GM18520 (cell line): ENCODE results near the gene CDKN1A.

Experiments
- ATAC-seq: cut with Tn5 transposase; IDR thresholded peaks from one replicate; pipeline ENCODE4 v1.9.1; 2021; ENCODE audit not compliant: unreplicated experiment

The CDKN1A gene

DNA sequence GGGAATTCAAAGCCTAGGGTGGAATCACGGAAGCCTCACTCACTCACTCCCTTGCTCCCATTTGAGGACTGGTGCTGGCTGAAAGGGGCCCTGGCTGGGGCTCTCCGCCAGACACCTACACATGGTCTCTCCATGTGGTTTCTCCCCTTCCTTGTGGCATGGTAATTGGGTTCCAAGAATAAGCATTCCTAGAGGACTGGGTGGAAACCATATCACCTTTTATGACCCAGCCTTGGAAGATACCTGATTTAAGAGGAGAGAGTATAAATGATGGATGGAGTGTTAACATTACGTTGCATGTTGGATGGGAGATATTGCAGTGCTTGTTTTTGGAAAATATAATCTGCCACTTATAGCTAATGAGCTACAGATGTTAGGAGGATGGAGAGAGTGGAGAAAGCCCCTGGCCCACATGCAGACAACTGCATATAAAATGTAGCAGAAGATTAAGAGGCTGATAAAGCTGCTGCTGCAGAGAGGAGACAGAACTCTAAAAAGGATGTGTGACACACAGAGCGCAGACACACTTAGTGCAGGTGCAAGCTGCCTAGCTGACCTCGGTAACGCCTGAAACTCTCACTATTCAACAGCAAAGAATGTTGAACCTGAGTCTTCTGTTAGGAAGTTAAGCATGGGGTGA is 23.3 kb upstream of the CDKN1A start:
- ATAC-seq, result no peak

DNA sequence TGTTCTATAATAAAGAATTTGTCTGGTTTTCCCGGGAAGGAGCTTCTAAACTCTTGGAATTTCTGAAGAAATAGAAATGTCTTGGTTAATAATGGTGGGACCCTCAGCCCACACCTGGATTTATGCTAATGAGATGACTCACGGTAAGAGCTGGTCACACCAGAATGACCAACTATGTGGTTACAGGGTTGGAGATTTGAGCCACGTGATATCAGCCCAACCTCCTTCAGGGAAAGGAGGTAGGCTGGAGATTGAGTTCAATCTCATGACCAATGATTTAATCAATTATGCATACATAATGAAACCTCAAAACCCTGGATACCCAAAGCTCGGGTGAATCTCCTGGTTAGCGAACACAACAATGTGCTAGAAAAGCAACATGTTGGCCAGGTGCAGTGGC is 22.1 kb upstream of the CDKN1A start:
- no peak for ATAC-seq

DNA sequence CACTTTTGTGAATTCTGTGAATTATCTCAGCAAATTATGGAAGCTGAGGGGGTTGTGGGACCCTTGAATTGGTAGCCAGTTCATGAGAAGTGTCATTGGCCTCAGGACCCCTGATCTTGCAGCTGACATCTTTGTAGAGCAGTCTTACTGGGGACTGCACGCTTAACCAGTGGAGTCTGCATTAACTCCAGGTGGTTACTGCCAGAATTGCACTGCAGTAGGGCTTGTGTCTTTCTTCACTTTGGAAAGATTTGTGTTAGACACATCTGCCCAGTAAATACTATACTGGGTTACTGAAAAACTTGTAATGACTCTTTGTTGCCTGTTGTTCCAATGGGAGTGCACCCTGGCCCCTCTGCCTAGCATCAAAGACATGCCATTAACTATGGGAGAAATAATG is 21.2 kb upstream of the CDKN1A start:
- no peak for ATAC-seq

GRCh38 chr6:36657942-36658544 is 20.5 kb upstream of the CDKN1A start:
- no peak for ATAC-seq

DNA sequence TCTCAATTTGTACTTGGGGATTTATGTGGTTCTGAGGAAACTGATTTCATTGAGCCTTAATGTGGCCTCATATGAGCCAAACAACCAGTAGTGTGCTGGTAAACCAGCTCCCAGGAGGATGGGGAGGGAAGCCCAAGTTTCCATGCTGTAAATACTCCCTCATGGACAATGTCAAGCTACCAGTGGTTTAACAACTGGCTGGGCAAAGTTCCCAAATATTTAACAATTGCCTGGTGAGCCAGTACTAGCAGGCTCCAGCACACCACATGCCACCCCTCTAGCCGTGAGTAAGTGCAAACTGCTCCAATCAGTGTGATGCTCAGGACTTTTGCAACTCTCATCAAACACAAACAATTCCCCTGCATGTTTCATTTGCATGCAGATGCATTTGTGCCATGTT is 19.2 kb upstream of the CDKN1A start:
- ATAC-seq, result no peak

DNA sequence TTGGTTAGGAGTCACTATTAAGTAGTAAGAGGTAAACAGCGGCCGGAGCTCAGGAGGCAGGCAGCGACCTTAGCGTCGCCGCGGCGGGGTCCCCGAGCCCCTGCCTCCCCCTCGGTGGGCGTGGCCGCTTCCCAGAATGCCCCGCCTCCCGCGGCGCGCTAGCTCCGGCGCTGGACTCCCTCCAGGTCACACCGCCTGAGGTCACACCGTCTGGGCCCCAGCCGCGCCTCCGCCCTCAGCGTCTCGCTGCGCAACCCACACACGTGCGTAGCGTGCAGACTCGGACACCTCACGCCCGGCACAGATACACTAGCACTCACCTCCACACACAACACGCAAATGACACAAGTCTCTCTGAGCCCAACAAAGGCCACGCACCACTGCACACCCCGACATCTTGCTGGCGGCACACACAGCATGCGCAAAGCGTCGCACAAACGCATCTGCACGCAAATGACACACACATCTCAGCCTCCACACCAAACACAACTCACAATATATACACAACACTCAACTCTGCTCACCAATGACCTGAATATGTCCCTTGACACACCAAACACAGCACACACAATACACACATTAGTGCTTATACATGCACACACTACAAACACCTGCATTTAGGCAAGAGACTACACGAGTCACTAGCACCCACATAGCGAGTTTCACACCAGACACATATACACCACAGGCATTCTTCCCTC is 17.6 kb upstream of the CDKN1A start:
- ATAC-seq, result no peak

GRCh38 chr6:36662380-36662779 is 16.1 kb upstream of the CDKN1A start:
- no peak for ATAC-seq

DNA sequence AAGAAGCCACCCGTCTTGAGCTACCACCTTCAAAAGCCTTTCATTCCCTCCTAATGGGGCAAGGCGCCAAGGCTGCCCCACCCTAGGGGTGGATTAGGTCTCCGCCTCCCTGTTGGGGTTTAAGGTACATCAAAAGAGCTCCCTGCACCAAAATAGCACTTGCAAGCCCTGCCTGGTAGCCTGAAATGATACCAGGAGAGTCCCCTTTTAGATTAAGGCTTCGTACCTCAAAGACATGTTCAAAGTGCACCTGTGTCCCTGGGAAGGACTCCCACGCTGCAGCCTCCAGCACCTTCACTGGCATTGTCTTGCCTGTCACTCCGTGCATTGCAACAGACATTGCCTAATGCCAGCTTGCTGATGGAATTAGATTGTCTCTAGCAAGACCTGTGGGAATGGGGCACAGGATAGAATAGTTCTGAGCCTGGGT is 15.7 kb upstream of the CDKN1A start:
- ATAC-seq, result no peak

DNA sequence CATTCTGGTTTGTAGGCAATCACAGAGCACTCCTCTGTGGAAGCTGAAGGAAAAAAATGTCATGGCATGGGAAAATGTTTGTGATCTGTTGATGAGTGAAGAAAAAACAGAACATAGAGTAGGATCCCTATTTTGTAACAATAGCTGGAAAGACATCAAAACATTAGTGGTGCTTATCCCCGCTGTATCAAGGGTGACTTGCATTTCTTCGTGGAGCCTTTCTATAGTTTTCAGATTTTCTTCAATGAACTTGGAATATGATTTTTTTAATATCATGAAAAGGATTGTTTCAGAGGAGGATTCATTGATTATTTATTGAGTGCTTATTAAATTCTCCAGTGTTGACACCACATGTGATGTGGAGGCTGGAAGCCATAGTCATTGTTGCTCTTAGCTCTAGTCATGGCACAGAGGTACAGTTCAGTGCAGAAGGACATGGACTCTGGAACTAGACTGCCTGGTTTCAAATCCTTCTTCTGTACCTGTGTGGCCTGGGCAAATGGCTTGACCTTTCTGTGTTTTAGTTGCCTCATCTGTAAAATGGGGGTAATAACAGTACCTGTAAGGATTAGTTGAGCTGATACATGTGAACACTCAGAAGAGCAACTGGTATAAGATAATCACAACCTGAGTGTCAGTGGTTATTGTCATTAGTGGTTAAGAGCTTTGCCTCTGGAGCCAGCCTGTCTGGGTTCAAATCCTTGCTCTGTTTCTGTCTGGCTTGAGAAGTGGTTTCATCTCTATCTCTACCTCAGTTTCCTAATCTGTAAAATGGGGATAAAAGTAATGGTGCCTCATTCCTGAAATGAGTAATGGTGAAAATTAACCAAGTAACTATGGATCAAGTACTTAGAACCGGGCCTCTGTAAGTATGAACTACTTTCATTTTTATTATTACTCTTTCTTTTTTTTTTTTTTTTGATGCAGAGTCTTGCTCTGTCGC is 14.7 kb upstream of the CDKN1A start:
- ATAC-seq, result no peak

- ATAC-seq, result no peak
These were observed 13.3 kb upstream of the CDKN1A start for GRCh38 chr6:36665180-36665579.

DNA sequence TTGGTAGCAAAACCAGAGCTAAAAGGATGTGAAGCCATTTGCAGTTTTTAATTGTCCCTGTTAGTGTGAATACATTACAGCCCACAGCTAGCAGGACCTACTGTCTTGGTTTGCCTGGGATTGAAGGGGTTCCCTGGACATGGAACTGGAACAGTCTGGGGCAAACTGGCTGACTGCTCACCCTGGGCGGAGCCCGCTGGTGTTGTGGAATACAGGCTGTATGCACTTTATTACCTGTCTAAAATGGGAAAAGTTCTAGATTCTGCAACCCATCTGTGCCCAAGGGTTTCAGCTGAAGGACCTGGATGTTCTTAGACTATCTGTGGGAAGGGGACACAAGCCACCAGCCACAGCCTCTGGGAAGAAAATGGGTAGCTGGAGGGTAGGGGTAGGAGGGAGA is 12.2 kb upstream of the CDKN1A start:
- no peak for ATAC-seq

- ATAC-seq, result peak; percentile 81
These were observed 11.5 kb upstream of the CDKN1A start for GRCh38 chr6:36666826-36667591.

- ATAC-seq, result no peak
These were observed 9.9 kb upstream of the CDKN1A start for GRCh38 chr6:36668591-36668990.

DNA sequence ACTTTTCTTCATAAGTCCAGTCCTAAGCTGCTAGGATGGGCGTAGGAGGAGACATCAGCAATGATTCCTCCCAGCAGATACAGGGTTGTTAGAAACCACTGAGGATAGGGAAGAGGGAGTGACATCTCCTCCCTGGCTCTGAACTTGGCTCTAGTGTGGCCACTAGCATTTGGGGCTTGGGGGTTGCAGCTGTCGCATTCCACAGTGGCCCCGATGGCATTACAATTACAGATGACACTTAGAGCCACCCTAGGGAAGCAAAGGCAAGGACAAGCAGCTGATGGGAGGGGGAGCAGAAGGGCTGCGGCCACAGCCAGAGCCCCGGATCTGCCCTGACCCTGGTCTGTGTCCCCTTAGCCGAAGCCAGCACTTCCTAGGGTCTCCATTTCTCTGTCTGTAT is 9.5 kb upstream of the CDKN1A start:
- ATAC-seq, result no peak

DNA sequence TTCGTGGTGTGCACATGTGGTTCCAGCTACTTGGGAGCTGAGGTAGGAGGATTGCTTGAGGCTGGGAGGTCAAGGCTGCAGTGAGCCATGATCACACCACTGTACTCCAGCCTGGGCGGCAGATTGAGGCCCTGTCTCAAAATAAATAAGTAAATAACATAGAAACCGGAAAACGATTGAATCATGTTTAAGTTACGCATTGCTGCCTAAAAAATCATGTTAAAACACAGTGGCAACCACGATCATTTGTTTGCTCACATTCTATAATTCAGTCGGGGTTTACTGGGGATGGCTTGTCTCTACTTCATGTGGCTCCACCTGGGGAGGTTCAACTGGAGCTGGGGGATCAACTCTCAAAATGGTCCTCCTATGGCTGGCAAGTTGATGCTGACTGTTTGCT is 8.2 kb upstream of the CDKN1A start:
- no peak for ATAC-seq

DNA sequence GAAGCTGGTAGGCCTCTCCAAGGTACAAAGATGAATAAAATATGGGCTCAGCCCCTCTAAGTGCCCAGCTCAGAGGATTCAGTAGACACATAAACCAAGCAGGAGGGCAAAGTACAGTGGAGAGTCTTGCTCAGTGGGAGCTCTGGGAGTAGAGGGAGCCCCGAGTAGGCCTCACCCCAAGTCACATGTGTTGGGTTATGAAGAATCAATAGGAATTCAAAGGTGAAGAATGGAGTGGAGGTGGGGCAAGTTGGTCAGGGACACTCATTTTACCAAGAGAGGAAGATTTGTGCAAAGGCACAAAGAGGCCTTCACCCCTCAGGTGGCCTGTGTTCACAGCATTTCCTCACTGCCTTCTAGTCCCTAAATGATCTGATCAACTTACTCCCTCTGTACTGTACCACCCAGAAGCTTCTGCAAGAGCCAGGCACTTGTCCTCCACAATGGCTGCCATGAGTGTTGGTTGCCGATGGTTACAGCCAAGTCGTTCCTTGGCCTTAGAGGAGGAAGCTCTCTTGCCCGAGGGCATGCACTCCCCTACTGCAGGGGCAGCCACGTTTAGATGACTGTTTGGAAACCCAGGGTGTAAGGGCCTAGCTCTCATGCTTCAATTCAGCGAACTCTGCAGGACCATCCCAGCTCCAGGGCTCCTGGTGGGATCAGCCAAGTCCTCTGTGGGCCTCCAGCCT is 6.7 kb upstream of the CDKN1A start:
- ATAC-seq, result no peak

DNA sequence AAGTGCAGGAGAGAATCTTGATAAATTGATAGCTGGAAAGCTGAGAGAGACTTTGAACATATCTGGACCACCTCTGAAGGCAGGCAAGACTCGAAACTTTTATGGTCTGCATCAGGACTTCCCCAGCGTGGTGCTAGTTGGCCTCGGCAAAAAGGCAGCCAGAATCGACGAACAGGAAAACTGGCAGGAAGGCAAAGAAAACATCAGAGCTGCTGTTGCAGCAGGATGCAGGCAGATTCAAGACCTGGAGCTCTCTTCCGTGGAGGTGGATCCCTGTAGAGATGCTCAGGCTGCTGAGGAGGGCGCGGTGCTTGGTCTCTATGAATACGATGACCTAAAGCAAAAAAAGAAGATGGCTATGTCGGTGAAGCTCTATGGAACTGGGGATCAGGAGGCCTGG is 4.6 kb upstream of the CDKN1A start:
- no peak for ATAC-seq

DNA sequence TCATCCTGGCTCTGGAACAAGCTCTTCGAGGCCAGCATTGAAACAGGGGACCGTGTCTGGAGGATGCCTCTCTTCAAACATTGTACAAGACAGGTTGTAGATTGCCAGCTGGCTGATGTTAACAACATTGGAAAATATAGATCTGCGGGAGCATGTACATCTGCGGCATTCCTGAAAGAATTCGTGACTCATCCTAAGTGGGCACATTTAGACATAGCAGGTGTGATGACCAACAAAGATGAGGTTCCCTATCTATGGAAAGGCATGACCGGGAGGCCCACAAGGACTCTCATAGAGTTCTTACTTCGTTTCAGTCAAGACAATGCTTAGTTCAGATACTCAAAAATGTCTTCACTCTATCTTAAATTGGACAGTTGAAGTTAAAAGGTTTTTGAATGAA is 3.6 kb upstream of the CDKN1A start:
- no peak for ATAC-seq

- ATAC-seq, result no peak
These were observed 2.1 kb upstream of the CDKN1A start for GRCh38 chr6:36676141-36677058.
